ENCODE results near the gene ZSCAN21.

- TF ChIP-seq CTCF (conservative IDR thresholded peaks at IDR 0.05; ENCODE audit: low read depth, low read length) (no peak), EZH2 (IDR thresholded peaks at IDR 0.05; ENCODE audit: low read length, unreplicated experiment) (no peak), EZH2phosphoT487 (IDR thresholded peaks at IDR 0.05; ENCODE audit: borderline replicate concordance, low read length) (no peak)
Observed at GRCh38 chr7:100071018-100071723, 21.6 kb downstream of the ZSCAN21 start.
